ENCODE data around the gene NDFIP1. TPM values are rescaled to one million over a fixed set of nuclear protein-coding genes. Genes with fewer than 3 reads are reported as not detected.
A peak's percentile ranks its signal among the peaks of the same experiment; 100 is the strongest.

The NDFIP1 gene
- total RNA-seq, 1 experiment from 2014 or later, result 40.7 TPM

DNA sequence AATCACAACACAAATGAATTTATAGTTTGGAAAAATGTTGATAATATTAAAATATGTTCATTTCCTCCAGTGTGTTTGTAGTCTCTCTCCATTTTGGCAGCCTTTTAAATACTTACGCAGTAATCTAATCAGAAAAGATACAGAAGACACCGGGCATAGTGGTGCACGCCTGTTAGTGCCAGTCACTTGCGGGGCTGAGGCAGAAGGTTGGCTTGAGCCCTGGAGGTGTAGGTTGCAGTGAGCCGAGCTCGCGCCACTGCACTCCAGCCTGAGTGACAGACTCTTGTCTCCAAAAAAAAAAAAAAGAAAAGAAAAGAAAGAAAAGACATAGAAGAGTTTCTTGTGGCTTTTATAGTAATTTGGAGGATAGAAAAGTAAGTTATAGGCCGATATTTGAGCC is 41.9 kb downstream of the NDFIP1 start:
- no peaks in the 10 kb centered on the region for H3K79me2 ChIP-seq (ENCODE audit: low read depth)
- peaks cover 20% of the 10 kb centered on the region; the same call in 1 of the 2 replicates for H3F3A ChIP-seq (ENCODE audit: insufficient read depth, low read depth)
- peaks cover 9% of the 10 kb centered on the region; the same call in 1 of the 2 replicates for H3K4me1 ChIP-seq (replicated peaks; ENCODE audit: insufficient read depth)
- no peak overlapping the region for H3K4me3 ChIP-seq
- ChIA-PET POLR2A (ENCODE audit: unreplicated experiment) (no interaction called here), CTCF (interaction anchor here (0.6 kb wide), 2 partner anchors 52 to 157 kb away, joined by 3 to 5 read pairs; no protein-coding TSS in a partner anchor)
- H3K9me2 ChIP-seq (ENCODE audit: insufficient read depth), result no peaks in the 10 kb centered on the region
- TF ChIP-seq, protein P1, sequence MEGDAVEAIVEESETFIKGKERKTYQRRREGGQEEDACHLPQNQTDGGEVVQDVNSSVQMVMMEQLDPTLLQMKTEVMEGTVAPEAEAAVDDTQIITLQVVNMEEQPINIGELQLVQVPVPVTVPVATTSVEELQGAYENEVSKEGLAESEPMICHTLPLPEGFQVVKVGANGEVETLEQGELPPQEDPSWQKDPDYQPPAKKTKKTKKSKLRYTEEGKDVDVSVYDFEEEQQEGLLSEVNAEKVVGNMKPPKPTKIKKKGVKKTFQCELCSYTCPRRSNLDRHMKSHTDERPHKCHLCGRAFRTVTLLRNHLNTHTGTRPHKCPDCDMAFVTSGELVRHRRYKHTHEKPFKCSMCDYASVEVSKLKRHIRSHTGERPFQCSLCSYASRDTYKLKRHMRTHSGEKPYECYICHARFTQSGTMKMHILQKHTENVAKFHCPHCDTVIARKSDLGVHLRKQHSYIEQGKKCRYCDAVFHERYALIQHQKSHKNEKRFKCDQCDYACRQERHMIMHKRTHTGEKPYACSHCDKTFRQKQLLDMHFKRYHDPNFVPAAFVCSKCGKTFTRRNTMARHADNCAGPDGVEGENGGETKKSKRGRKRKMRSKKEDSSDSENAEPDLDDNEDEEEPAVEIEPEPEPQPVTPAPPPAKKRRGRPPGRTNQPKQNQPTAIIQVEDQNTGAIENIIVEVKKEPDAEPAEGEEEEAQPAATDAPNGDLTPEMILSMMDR (conservative IDR thresholded peaks at IDR 0.05), result no peak
- TF ChIP-seq EZH2 (IDR thresholded peaks at IDR 0.05; ENCODE audit: low read depth), result no peak
- no TSS peak for BruUV-seq (replicated peaks)
- peaks cover 26% of the 10 kb centered on the region for H3K36me3 ChIP-seq (ENCODE audit: low read depth)
- H4K20me1 ChIP-seq (ENCODE audit: insufficient read depth), result no peaks in the 10 kb centered on the region
- intact Hi-C loops (cut with micrococcal nuclease; ENCODE audit: unreplicated experiment), result loop anchor here (5.0 to 10.0 kb wide), 2 partner anchors 562 to 734 kb away; no protein-coding TSS in a partner anchor
- H2AFZ ChIP-seq, result no peak overlapping the region
- no peak for DNase-seq
- H3K9me3 ChIP-seq (ENCODE audit: insufficient read depth, low read depth), result no peaks in the 10 kb centered on the region
- no peak overlapping the region for H3K4me2 ChIP-seq
- no peak overlapping the region for H3K27ac ChIP-seq
- H3K27me3 ChIP-seq (ENCODE audit: insufficient read depth, low read depth), result no peaks in the 10 kb centered on the region

DNA sequence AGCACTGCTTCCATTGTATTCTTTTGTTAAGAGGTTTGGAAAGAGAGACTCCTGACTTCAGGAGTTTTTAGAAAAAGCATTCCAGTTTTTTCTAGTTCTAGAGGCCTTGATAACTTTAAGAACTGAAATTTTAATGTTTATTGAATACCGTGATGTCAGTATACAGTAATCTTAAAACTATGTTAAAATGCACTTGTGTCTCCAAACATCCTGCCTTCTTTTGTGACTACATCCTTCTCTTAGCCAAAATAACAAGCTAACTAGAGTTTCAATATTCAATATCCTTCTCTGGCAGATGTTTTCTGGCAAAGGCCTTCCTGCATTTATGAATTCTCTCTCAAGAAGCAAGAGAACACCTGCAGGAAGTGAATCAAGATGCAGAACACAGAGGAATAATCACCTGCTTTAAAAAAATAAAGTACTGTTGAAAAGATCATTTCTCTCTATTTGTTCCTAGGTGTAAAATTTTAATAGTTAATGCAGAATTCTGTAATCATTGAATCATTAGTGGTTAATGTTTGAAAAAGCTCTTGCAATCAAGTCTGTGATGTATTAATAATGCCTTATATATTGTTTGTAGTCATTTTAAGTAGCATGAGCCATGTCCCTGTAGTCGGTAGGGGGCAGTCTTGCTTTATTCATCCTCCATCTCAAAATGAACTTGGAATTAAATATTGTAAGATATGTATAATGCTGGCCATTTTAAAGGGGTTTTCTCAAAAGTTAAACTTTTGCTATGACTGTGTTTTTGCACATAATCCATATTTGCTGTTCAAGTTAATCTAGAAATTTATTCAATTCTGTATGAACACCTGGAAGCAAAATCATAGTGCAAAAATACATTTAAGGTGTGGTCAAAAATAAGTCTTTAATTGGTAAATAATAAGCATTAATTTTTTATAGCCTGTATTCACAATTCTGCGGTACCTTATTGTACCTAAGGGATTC is 43.1 kb downstream of the NDFIP1 start:
- ChIA-PET CTCF (interaction anchor here (0.6 kb wide), 2 partner anchors 42 to 397 kb away, joined by 3 to 8 read pairs; no protein-coding TSS in a partner anchor), POLR2A (ENCODE audit: unreplicated experiment) (no interaction called here)
- DNase-seq, result peak; percentile 48 to 49
- Histone ChIP-seq H3K4me2 (no peak overlapping the region), H3K36me3 (ENCODE audit: low read depth) (peaks cover 19% of the 10 kb centered on the region; the same call in 1 of the 2 replicates), H3K27me3 (ENCODE audit: insufficient read depth, low read depth) (no peaks in the 10 kb centered on the region), H3K4me1 (replicated peaks; ENCODE audit: insufficient read depth) (peaks cover 9% of the 10 kb centered on the region; the same call in 1 of the 2 replicates), H3K27ac (no peak overlapping the region), H3K4me3 (no peak overlapping the region), H3K79me2 (ENCODE audit: low read depth) (no peaks in the 10 kb centered on the region), H3F3A (ENCODE audit: insufficient read depth, low read depth) (peaks cover 19% of the 10 kb centered on the region; the same call in 1 of the 2 replicates), H3K9me2 (ENCODE audit: insufficient read depth) (no peaks in the 10 kb centered on the region), H2AFZ (no peak overlapping the region), H4K20me1 (ENCODE audit: insufficient read depth) (no peaks in the 10 kb centered on the region), H3K9me3 (ENCODE audit: insufficient read depth, low read depth) (no peaks in the 10 kb centered on the region)
- no peak for TF ChIP-seq EZH2 (IDR thresholded peaks at IDR 0.05; ENCODE audit: low read depth)
- TF ChIP-seq, protein P1 (conservative IDR thresholded peaks at IDR 0.05), result peak; percentile 92
- intact Hi-C loops (cut with micrococcal nuclease; ENCODE audit: unreplicated experiment), result loop anchor here (1.0 to 10.0 kb wide), 9 partner anchors 64 to 733 kb away; partner anchors contain the start of gene SPRY4
- BruUV-seq (replicated peaks), result no TSS peak

DNA sequence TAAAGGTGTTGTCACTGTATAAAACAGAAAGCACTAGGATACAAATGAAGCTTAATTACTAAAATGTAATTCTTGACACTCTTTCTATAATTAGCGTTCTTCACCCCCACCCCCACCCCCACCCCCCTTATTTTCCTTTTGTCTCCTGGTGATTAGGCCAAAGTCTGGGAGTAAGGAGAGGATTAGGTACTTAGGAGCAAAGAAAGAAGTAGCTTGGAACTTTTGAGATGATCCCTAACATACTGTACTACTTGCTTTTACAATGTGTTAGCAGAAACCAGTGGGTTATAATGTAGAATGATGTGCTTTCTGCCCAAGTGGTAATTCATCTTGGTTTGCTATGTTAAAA is 43.8 kb downstream of the NDFIP1 start:
- BruUV-seq (replicated peaks), result no TSS peak
- Histone ChIP-seq H3K79me2 (ENCODE audit: low read depth) (no peaks in the 10 kb centered on the region), H3K4me3 (no peak overlapping the region; the same call in 1 of the 2 replicates), H3K4me2 (no peak overlapping the region), H3K36me3 (ENCODE audit: low read depth) (peaks cover 13% of the 10 kb centered on the region; the same call in 1 of the 2 replicates), H3K9me3 (ENCODE audit: insufficient read depth, low read depth) (no peaks in the 10 kb centered on the region), H3K4me1 (replicated peaks; ENCODE audit: insufficient read depth) (peaks cover 15% of the 10 kb centered on the region; the same call in 1 of the 2 replicates), H3F3A (ENCODE audit: insufficient read depth, low read depth) (peaks cover 17% of the 10 kb centered on the region; the same call in 1 of the 2 replicates), H3K9me2 (ENCODE audit: insufficient read depth) (no peaks in the 10 kb centered on the region), H2AFZ (no peak overlapping the region), H4K20me1 (ENCODE audit: insufficient read depth) (no peaks in the 10 kb centered on the region), H3K27me3 (ENCODE audit: insufficient read depth, low read depth) (no peaks in the 10 kb centered on the region), H3K27ac (no peak overlapping the region)
- ChIA-PET CTCF (interaction anchor here (0.5 to 0.6 kb wide), 6 partner anchors 42 to 441 kb away, joined by 3 to 9 read pairs (median 3); no protein-coding TSS in a partner anchor), POLR2A (ENCODE audit: unreplicated experiment) (no interaction called here)
- intact Hi-C loops (cut with micrococcal nuclease; ENCODE audit: unreplicated experiment), result loop anchor here (1.0 to 10.0 kb wide), 9 partner anchors 63 to 732 kb away; partner anchors contain the start of gene SPRY4
- DNase-seq, result no peak
- TF ChIP-seq EZH2 (IDR thresholded peaks at IDR 0.05; ENCODE audit: low read depth), result no peak
- TF ChIP-seq, protein P1 (conservative IDR thresholded peaks at IDR 0.05), result no peak
